Left ventricle myocardium inferior (tissue), 1 donor: Measurements from ENCODE around the gene CFAP161. TPM values are rescaled to one million over a fixed set of nuclear protein-coding genes. Genes with fewer than 3 reads are reported as not detected.

ENCODE experiments used
- DNase-seq: peaks from one replicate; pipeline ENCODE4 v3.0.0-alpha.2; 2020
- H3K27ac ChIP-seq: fragments of 200-600 bp; replicated peaks from 2 replicates; pipeline ENCODE4 v1.8.0; 2021
- H3K27me3 ChIP-seq: fragments of 200-600 bp; 2 replicates; pipeline ENCODE4 v1.8.0; 2021; ENCODE audit warnings: low read depth
- H3K36me3 ChIP-seq: fragments of 200-600 bp; 2 replicates; pipeline ENCODE4 v1.8.0; 2021
- H3K4me1 ChIP-seq: fragments of 200-600 bp; 2 replicates; pipeline ENCODE4 v1.8.0; 2021
- H3K4me3 ChIP-seq: fragments of 200-600 bp; 2 replicates; pipeline ENCODE4 v1.8.0; 2021; ENCODE audit warnings: mild to moderate bottlenecking, moderate library complexity
- H3K9me3 ChIP-seq: fragments of 200-600 bp; replicated peaks from 2 replicates; pipeline ENCODE4 v1.8.0; 2021
- CTCF ChIP-seq: fragments of 200-600 bp; IDR thresholded peaks from 2 replicates; pipeline ENCODE4 v1.8.0; 2021; ENCODE audit warnings: antibody characterized with exemption, mild to moderate bottlenecking, borderline replicate concordance
- intact Hi-C: fragments of 100-400 bp; cut with micrococcal nuclease; formaldehyde crosslinking; loops from one replicate; pipeline ENCODE4 v1.11.0; 2022
- total RNA-seq: library from RNA; stranded (reverse); fragmentation: NEBNext Ultra II Directional; extraction: Animal tissue kit (Norgen Biotek cat#: 25700); gene quantifications from one replicate; pipeline ENCODE4 v1.2.1, GENCODE V29; 2021
- donor health status: DM: no; HTN: yes; CAD: no; lungs with severe emphysema.

The CFAP161 gene
- total RNA-seq, 1 donor from 2014 or later = 0.91 TPM

GRCh38 chr15:81191701-81192100 lies 57.6 kb downstream of the CFAP161 start:
- Histone ChIP-seq H3K36me3 (no peaks in the 10 kb centered on the region), H3K4me3 (no peak overlapping the region), H3K27me3 (peaks cover 19% of the 10 kb centered on the region), H3K9me3 (no peaks in the 10 kb centered on the region), H3K27ac (peak overlapping the region; percentile 78), H3K4me1 (peaks cover 3% of the 10 kb centered on the region)
- no peak for TF ChIP-seq CTCF
- intact Hi-C loops = no loop called here
- no peak for DNase-seq

- H3K9me3 ChIP-seq = no peaks in the 10 kb centered on the region
- intact Hi-C loops = no loop called here
- no peak overlapping the region for H3K27ac ChIP-seq
- H3K4me3 ChIP-seq = no peak overlapping the region
- H3K36me3 ChIP-seq = no peaks in the 10 kb centered on the region
- DNase-seq = no peak
- peaks cover 3% of the 10 kb centered on the region for H3K4me1 ChIP-seq
- no peak for TF ChIP-seq CTCF
- peaks cover 27% of the 10 kb centered on the region for H3K27me3 ChIP-seq
These were observed 60.7 kb downstream of the CFAP161 start for GRCh38 chr15:81194723-81195122.

GRCh38 chr15:81195339-81195864 lies 61.3 kb downstream of the CFAP161 start:
- Histone ChIP-seq H3K27me3 (peaks cover 27% of the 10 kb centered on the region), H3K9me3 (no peaks in the 10 kb centered on the region), H3K4me1 (peaks cover 3% of the 10 kb centered on the region), H3K27ac (no peak overlapping the region), H3K36me3 (no peaks in the 10 kb centered on the region), H3K4me3 (no peak overlapping the region)
- no peak for TF ChIP-seq CTCF
- intact Hi-C loops = no loop called here
- no peak for DNase-seq

GRCh38 chr15:81196576-81197254 lies 62.6 kb downstream of the CFAP161 start, which contains the start of gene IL16:
TSS of gene IL16 (plus strand) at chr15:81196879. CDS start at chr15:81225400, 28,521 bp downstream.
- Histone ChIP-seq H3K36me3 (no peaks in the 10 kb centered on the region), H3K4me3 (no peak within 1 kb of the TSS), H3K9me3 (no peaks in the 10 kb centered on the region), H3K27me3 (peaks cover 27% of the 10 kb centered on the region), H3K4me1 (peaks cover 3% of the 10 kb centered on the region), H3K27ac (no peak within 1 kb of the TSS)
- no peak for TF ChIP-seq CTCF
- intact Hi-C loops = no loop called here
- DNase-seq = no peak

- H3K27ac ChIP-seq = no peak overlapping the region
- no peak for DNase-seq
- H3K27me3 ChIP-seq = peaks cover 27% of the 10 kb centered on the region
- H3K4me3 ChIP-seq = no peak overlapping the region
- no peak for TF ChIP-seq CTCF
- H3K9me3 ChIP-seq = no peaks in the 10 kb centered on the region
- intact Hi-C loops = no loop called here
- no peaks in the 10 kb centered on the region for H3K36me3 ChIP-seq
- H3K4me1 ChIP-seq = peaks cover 3% of the 10 kb centered on the region
These were observed 63.2 kb downstream of the CFAP161 start for GRCh38 chr15:81197255-81197630.
